H1 (cell line): ENCODE results near the gene COQ9. TPM values are rescaled to one million over a fixed set of nuclear protein-coding genes. Genes with fewer than 3 reads are reported as not detected.
A peak's percentile ranks its signal among the peaks of the same experiment; 100 is the strongest.

Source experiments
- CTCF ChIA-PET: fragments of 300-600 bp; sonication (Branson Sonifier 250); formaldehyde crosslinking; loops from one replicate; lab custom pipeline; 2021; ENCODE audit not compliant: partially characterized antibody; lab: Charles Lee
- POLR2A ChIA-PET: fragments of 300-600 bp; sonication (Branson Sonifier 250); formaldehyde crosslinking; loops from one replicate; lab custom pipeline; 2021; ENCODE audit warnings: inconsistent platforms; ENCODE audit not compliant: partially characterized antibody; lab: Charles Lee
- DNase-seq, 2 experiments: peaks; one replicate each; pipeline versions ENCODE4 v3.0.0 to v3.0.0-alpha.2; 2010 to 2022; ENCODE audit warnings: low spot score in 2 of 2, low read depth in 1 of 2, mixed read lengths in 1 of 2
- FAIRE-seq: peaks from 2 replicates; lab custom pipeline; 2011; peaks lifted over from hg19 to GRCh38; lab: Jason Lieb, UNC
- H2AFZ ChIP-seq: 2 replicates; pipeline ENCODE4 v1.8.1; 2012; ENCODE audit warnings: low read length, inconsistent platforms
- H2AK5ac ChIP-seq: 2 replicates; pipeline ENCODE4 v1.6.1; 2013; ENCODE audit warnings: low read depth, low read length
- H2BK120ac ChIP-seq: replicated peaks from 2 replicates; pipeline ENCODE3; 2013; ENCODE audit warnings: low read depth, low read length, inconsistent platforms
- H2BK12ac ChIP-seq: 2 replicates; pipeline ENCODE4 v1.6.1; 2013; ENCODE audit warnings: low read depth, low read length
- H2BK15ac ChIP-seq: 2 replicates; pipeline ENCODE4 v1.6.1; 2013; ENCODE audit warnings: low read length
- H2BK20ac ChIP-seq: 2 replicates; pipeline ENCODE4 v1.6.1; 2013; ENCODE audit warnings: low read length
- H2BK5ac ChIP-seq: 2 replicates; pipeline ENCODE4 v1.6.1; 2013; ENCODE audit warnings: low read depth, low read length
- H3K14ac ChIP-seq: 2 replicates; pipeline ENCODE4 v1.6.1; 2013; ENCODE audit warnings: inconsistent platforms; ENCODE audit not compliant: insufficient read length
- H3K18ac ChIP-seq: 2 replicates; pipeline ENCODE4 v1.6.1; 2013; ENCODE audit warnings: low read length; ENCODE audit errors: extremely low read depth
- H3K23ac ChIP-seq: 2 replicates; pipeline ENCODE4 v1.6.1; 2013; ENCODE audit warnings: inconsistent platforms; ENCODE audit not compliant: insufficient read length
- H3K23me2 ChIP-seq: 2 replicates; pipeline ENCODE4 v1.6.1; 2013; ENCODE audit warnings: low read depth, low read length
- H3K27ac ChIP-seq: 2 replicates; pipeline ENCODE4 v1.6.1; 2011; ENCODE audit warnings: low read depth, low read length, inconsistent platforms
- H3K27me3 ChIP-seq, 4 experiments: replicated peaks in 1 of 4; 1 replicate in 1 of 4; 2 replicates in 3 of 4; pipeline versions ENCODE4 v1.6.1 to v1.8.1; 2011 to 2013; ENCODE audit warnings: low read length in 3 of 4, mild to moderate bottlenecking in 3 of 4, inconsistent platforms in 2 of 4, mixed read lengths in 2 of 4, moderate library complexity in 1 of 4; ENCODE audit not compliant: control insufficient read depth in 3 of 4, insufficient read depth in 3 of 4; ENCODE audit errors: extremely low read depth in 1 of 4
- H3K36me3 ChIP-seq, 4 experiments: 2 replicates each; pipeline versions ENCODE4 v1.6.1 to v1.8.1; 2011 to 2013; ENCODE audit warnings: mild to moderate bottlenecking in 4 of 4, low read length in 3 of 4, moderate library complexity in 2 of 4, control low read depth in 1 of 4, inconsistent platforms in 1 of 4; ENCODE audit not compliant: insufficient read depth in 4 of 4, control insufficient read depth in 2 of 4
- H3K4ac ChIP-seq: replicated peaks from 2 replicates; pipeline ENCODE3; 2013; ENCODE audit warnings: low read length, low read depth, mixed read lengths, inconsistent platforms; ENCODE audit not compliant: insufficient read length
- H3K4me1 ChIP-seq, 4 experiments: replicated peaks in 1 of 4; 1 replicate in 1 of 4; 2 replicates in 3 of 4; pipeline versions ENCODE4 v1.6.1 to v1.8.1; 2011 to 2013; ENCODE audit warnings: low read length in 3 of 4, inconsistent platforms in 2 of 4, mixed read lengths in 1 of 4; ENCODE audit not compliant: insufficient read depth in 4 of 4, control insufficient read depth in 3 of 4
- H3K4me2 ChIP-seq, 2 experiments: 2 replicates each; pipeline versions ENCODE4 v1.6.1 to v1.8.1; 2011 to 2013; ENCODE audit warnings: low read depth in 2 of 2, low read length in 2 of 2, control low read depth in 1 of 2, inconsistent platforms in 1 of 2, mild to moderate bottlenecking in 1 of 2; ENCODE audit not compliant: insufficient read depth in 1 of 2
- H3K4me3 ChIP-seq, 4 experiments: fragments of 200-600, 300-600 bp in 1 of 4; sonication (generic), shearing (Covaris generic), sonication (Bioruptor Twin) in 1 of 4; 2 replicates each; pipeline versions ENCODE4 v1.5.1 to v1.8.1; 2011 to 2016; ENCODE audit warnings: low read length in 4 of 4, low read depth in 3 of 4, control low read depth in 2 of 4, inconsistent platforms in 2 of 4, mild to moderate bottlenecking in 2 of 4, mixed read lengths in 1 of 4, moderate library complexity in 1 of 4; ENCODE audit not compliant: insufficient read depth in 2 of 4; ENCODE audit errors: extremely low read depth in 1 of 4
- H3K56ac ChIP-seq: replicated peaks from 2 replicates; pipeline ENCODE3; 2013; ENCODE audit warnings: low read depth, mild to moderate bottlenecking, mixed read lengths, low read length, inconsistent platforms; ENCODE audit not compliant: insufficient read length
- H3K79me1 ChIP-seq: 2 replicates; pipeline ENCODE4 v1.6.1; 2013; ENCODE audit warnings: low read depth, low read length, control low read depth
- H3K79me2 ChIP-seq, 2 experiments: 2 replicates each; pipeline versions ENCODE4 v1.6.1 to v1.8.1; 2012 to 2013; ENCODE audit warnings: low read length in 2 of 2, mild to moderate bottlenecking in 2 of 2, inconsistent platforms in 1 of 2; ENCODE audit not compliant: insufficient read depth in 2 of 2, control insufficient read depth in 1 of 2
- H3K9ac ChIP-seq, 4 experiments: replicated peaks in 1 of 4; 1 replicate in 1 of 4; 2 replicates in 3 of 4; pipeline versions ENCODE4 v1.6.1 to v1.8.1; 2011 to 2013; ENCODE audit warnings: low read depth in 3 of 4, low read length in 3 of 4, control low read depth in 2 of 4, mild to moderate bottlenecking in 2 of 4, moderate library complexity in 2 of 4, inconsistent platforms in 1 of 4; ENCODE audit errors: extremely low read depth in 1 of 4
- H3K9me3 ChIP-seq, 2 experiments: 2 replicates each; pipeline versions ENCODE4 v1.6.1 to v1.8.1; 2012 to 2013; ENCODE audit warnings: mild to moderate bottlenecking in 2 of 2, moderate library complexity in 2 of 2, control low read depth in 1 of 2, inconsistent platforms in 1 of 2, low read depth in 1 of 2, low read length in 1 of 2, mixed read lengths in 1 of 2; ENCODE audit not compliant: insufficient read depth in 2 of 2
- H4K20me1 ChIP-seq, 2 experiments: replicated peaks in 1 of 2; 2 replicates each; pipeline versions ENCODE3 to v1.8.1; 2011 to 2013; ENCODE audit warnings: inconsistent platforms in 2 of 2, low read length in 2 of 2, mild to moderate bottlenecking in 1 of 2; ENCODE audit not compliant: insufficient read depth in 2 of 2, control insufficient read depth in 1 of 2
- H4K5ac ChIP-seq: 2 replicates; pipeline ENCODE4 v1.6.1; 2013; ENCODE audit warnings: low read length, low read depth, mixed read lengths, inconsistent platforms; ENCODE audit not compliant: insufficient read length
- H4K8ac ChIP-seq: 2 replicates; pipeline ENCODE4 v1.8.0; 2013; ENCODE audit warnings: mild to moderate bottlenecking, moderate library complexity, low read length, inconsistent platforms; ENCODE audit not compliant: insufficient read depth; ENCODE audit errors: extremely low read depth
- H4K91ac ChIP-seq: replicated peaks from 2 replicates; pipeline ENCODE3; 2013; ENCODE audit warnings: low read length, mixed read lengths, inconsistent platforms; ENCODE audit not compliant: insufficient read length
- CREB1 ChIP-seq: IDR thresholded peaks from 2 replicates; pipeline ENCODE4 v1.6.1; 2012; ENCODE audit warnings: inconsistent platforms
- JUND ChIP-seq: IDR thresholded peaks from 2 replicates; pipeline ENCODE4 v1.6.1; 2011; ENCODE audit warnings: mild to moderate bottlenecking, improper control_type of control experiment, low read length
- KDM1A ChIP-seq: fragments of 200-600, 300-600 bp; sonication (generic); IDR thresholded peaks from 2 replicates; pipeline ENCODE4 v1.7.1; 2016; ENCODE audit warnings: mild to moderate bottlenecking, low read length, borderline replicate concordance
- POLR2AphosphoS5 ChIP-seq: IDR thresholded peaks from 2 replicates; pipeline ENCODE4 v1.6.1; 2011; ENCODE audit warnings: low read depth, low read length
- RBBP5 ChIP-seq: IDR thresholded peaks from 2 replicates; pipeline ENCODE4 v1.7.1; 2012; ENCODE audit warnings: low read depth, mild to moderate bottlenecking, inconsistent platforms, low read length, moderate library complexity, borderline replicate concordance
- RXRA ChIP-seq: IDR thresholded peaks from 2 replicates; pipeline ENCODE4 v1.6.1; 2011; ENCODE audit warnings: low read depth, mild to moderate bottlenecking, low read length, moderate library complexity; ENCODE audit not compliant: insufficient read depth
- SP1 ChIP-seq: IDR thresholded peaks from 2 replicates; pipeline ENCODE4 v1.6.1; 2011; ENCODE audit warnings: low read depth, low read length
- TAF7 ChIP-seq: optimal IDR thresholded peaks from 2 replicates; pipeline ENCODE3; 2011; ENCODE audit warnings: low read depth, mild to moderate bottlenecking, inconsistent platforms, low read length, moderate library complexity, borderline replicate concordance
- TCF12 ChIP-seq: IDR thresholded peaks from 2 replicates; pipeline ENCODE4 v1.6.1; 2011; ENCODE audit warnings: low read depth, mild to moderate bottlenecking, low read length
- ZNF274 ChIP-seq: IDR thresholded peaks from 2 replicates; pipeline ENCODE4 v1.7.0; 2012; ENCODE audit warnings: low read length, borderline replicate concordance; ENCODE audit errors: extremely low read depth
- WGBS, 2 experiments: shearing (Covaris generic) in 1 of 2; methylation state at CpG; one replicate each; pipeline versions ENCODE4 v1.1.6 to v1.1.7; 2013 to 2015; ENCODE audit warnings: low lambda C conversion rate in 2 of 2, mixed read lengths in 2 of 2, inconsistent platforms in 1 of 2, low coverage in 1 of 2, missing lambda C conversion rate in 1 of 2; ENCODE audit not compliant: insufficient replicate concordance in 2 of 2, insufficient coverage in 1 of 2, insufficient read length in 1 of 2; ENCODE audit errors: extremely low coverage in 1 of 2, missing lambda C conversion rate in 1 of 2; 5-methylcytosine and 5-hydroxymethylcytosine counted together
- polyA plus RNA-seq, 7 experiments: library from polyadenylated mRNA; depleted of rRNA in 3 of 7; stranded (reverse) in 5 of 7; unstranded in 2 of 7; fragments of >200 nt in 5 of 7; fragments of 200-250 nt in 2 of 7; gene quantifications; 1 replicate in 5 of 7; 2 replicates in 1 of 7; 4 replicates in 1 of 7; pipeline versions ENCODE4 v1.2.1 to v1.2.3, GENCODE V29; 2011 to 2013; ENCODE audit warnings: missing spikeins in 2 of 7, mixed read lengths in 2 of 7
- total RNA-seq: library from RNA; stranded (reverse); fragmentation: NEBNext Ultra II Directional; extraction: Animal tissue kit (Norgen Biotek cat#: 25700); gene quantifications from 2 replicates; pipeline ENCODE4 v1.2.1, GENCODE V29; 2021
- TF ChIP-seq, protein P1 (sequence below), 3 experiments: IDR thresholded peaks; 1 replicate in 2 of 3; 2 replicates in 1 of 3; pipeline versions ENCODE4 v1.5.1 to v1.6.1; 2011; ENCODE audit warnings: low read length in 3 of 3, mild to moderate bottlenecking in 3 of 3, inconsistent platforms in 2 of 3, low read depth in 1 of 3, moderate library complexity in 1 of 3; ENCODE audit not compliant: insufficient read depth in 1 of 3; ENCODE audit errors: control extremely low read depth in 1 of 3

The COQ9 gene
- total and polyA plus RNA-seq, 2 of the 8 experiments (the other 6 are each of a cell fraction or from before 2014, with no cell fraction given) = 33.3 to 60.3 TPM

GRCh38 chr16:57497121-57497520 is 49.8 kb downstream of the COQ9 start:
- no peak overlapping the region for H3K4ac ChIP-seq
- no peak overlapping the region for H3K56ac ChIP-seq
- H3K4me1 ChIP-seq = no peaks in the 10 kb centered on the region; a peak in 1 of 7 replicates
- no peak overlapping the region for H3K18ac ChIP-seq
- no peaks in the 10 kb centered on the region for H3K36me3 ChIP-seq
- H2BK15ac ChIP-seq = no peak overlapping the region
- H2AK5ac ChIP-seq = no peak overlapping the region
- no peak overlapping the region for H2AFZ ChIP-seq
- H2BK5ac ChIP-seq = no peak overlapping the region
- no peaks in the 10 kb centered on the region for H3K79me1 ChIP-seq
- ChIA-PET POLR2A (interaction anchor here (0.9 to 1.2 kb wide), 2 partner anchors 16 to 31 kb away, joined by 3 read pairs; no protein-coding TSS in a partner anchor), CTCF (interaction anchor here (0.8 to 0.9 kb wide), 2 partner anchors 9 to 29 kb away, joined by 3 read pairs; no protein-coding TSS in a partner anchor)
- H3K79me2 ChIP-seq = no peaks in the 10 kb centered on the region
- no peak for FAIRE-seq
- no peak overlapping the region for H2BK12ac ChIP-seq
- no peaks in the 10 kb centered on the region for H4K20me1 ChIP-seq
- H3K9ac ChIP-seq = no peak overlapping the region
- no peak for TF ChIP-seq SP1
- no peak for TF ChIP-seq CREB1
- TF ChIP-seq RBBP5 = no peak
- TF ChIP-seq, protein P1, sequence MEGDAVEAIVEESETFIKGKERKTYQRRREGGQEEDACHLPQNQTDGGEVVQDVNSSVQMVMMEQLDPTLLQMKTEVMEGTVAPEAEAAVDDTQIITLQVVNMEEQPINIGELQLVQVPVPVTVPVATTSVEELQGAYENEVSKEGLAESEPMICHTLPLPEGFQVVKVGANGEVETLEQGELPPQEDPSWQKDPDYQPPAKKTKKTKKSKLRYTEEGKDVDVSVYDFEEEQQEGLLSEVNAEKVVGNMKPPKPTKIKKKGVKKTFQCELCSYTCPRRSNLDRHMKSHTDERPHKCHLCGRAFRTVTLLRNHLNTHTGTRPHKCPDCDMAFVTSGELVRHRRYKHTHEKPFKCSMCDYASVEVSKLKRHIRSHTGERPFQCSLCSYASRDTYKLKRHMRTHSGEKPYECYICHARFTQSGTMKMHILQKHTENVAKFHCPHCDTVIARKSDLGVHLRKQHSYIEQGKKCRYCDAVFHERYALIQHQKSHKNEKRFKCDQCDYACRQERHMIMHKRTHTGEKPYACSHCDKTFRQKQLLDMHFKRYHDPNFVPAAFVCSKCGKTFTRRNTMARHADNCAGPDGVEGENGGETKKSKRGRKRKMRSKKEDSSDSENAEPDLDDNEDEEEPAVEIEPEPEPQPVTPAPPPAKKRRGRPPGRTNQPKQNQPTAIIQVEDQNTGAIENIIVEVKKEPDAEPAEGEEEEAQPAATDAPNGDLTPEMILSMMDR (IDR thresholded peaks at IDR 0.05; ENCODE audit: control extremely low read depth in 1 of 3, insufficient read depth in 1 of 3, low read depth in 1 of 3, low read length in 3 of 3) = no peak
- no peak for TF ChIP-seq RXRA
- no peak for TF ChIP-seq POLR2AphosphoS5
- TF ChIP-seq JUND = no peak
- TF ChIP-seq TCF12 = no peak
- TF ChIP-seq ZNF274 = no peak
- TF ChIP-seq KDM1A = no peak
- no peak for TF ChIP-seq TAF7
- H3K23me2 ChIP-seq = no peaks in the 10 kb centered on the region; the same call in 1 of the 2 replicates
- no peak overlapping the region for H3K14ac ChIP-seq
- H3K27ac ChIP-seq = no peak overlapping the region
- no peak overlapping the region for H4K91ac ChIP-seq
- no peaks in the 10 kb centered on the region for H3K9me3 ChIP-seq
- H3K27me3 ChIP-seq = 0 out of 7 replicates have a peak, but pooled peaks cover 0 to 2% (median 0%) of the 10 kb centered on the region in 4 experiments
- no peak overlapping the region for H2BK120ac ChIP-seq
- H2BK20ac ChIP-seq = no peak overlapping the region
- no peak for DNase-seq
- H3K4me3 ChIP-seq = no peak overlapping the region
- no peak overlapping the region for H4K5ac ChIP-seq
- no peak overlapping the region for H3K4me2 ChIP-seq
- 85% methylated on average over 13 of the region's 13 CpGs; no CpG with 5 or more reads in 1 of the 2 experiments for WGBS, 2 experiments
- no peak overlapping the region for H3K23ac ChIP-seq
- peak overlapping the region; percentile 51; the same call in 1 of the 2 replicates for H4K8ac ChIP-seq
